Cardiac fibroblast (primary cell): ENCODE results near the gene FAM240B.

ENCODE experiments used
- DNase-seq, 2 donors: peaks; one replicate each; pipeline versions ENCODE4 v3.0.0 to v3.0.0-alpha.2; 2010; ENCODE audit warnings: low read depth in 2 of 2
- H3K4me3 ChIP-seq, 2 donors: replicated peaks in 1 of 2; 1 replicate in 1 of 2; 2 replicates in 1 of 2; pipeline ENCODE4 v1.5.1; 2011; ENCODE audit warnings: low read depth in 2 of 2, low read length in 2 of 2, mild to moderate bottlenecking in 2 of 2, moderate library complexity in 1 of 2
- CTCF ChIP-seq: IDR thresholded peaks from one replicate; pipeline ENCODE4 v1.5.1; 2011; ENCODE audit warnings: low read depth, mild to moderate bottlenecking, low read length, inconsistent platforms

Gene FAM240B

GRCh38 chr9:38747067-38747466 lies 27.1 kb upstream of the FAM240B start:
- no peak overlapping the region for H3K4me3 ChIP-seq
- TF ChIP-seq CTCF = no peak
- no peak for DNase-seq

- DNase-seq = no peak
Observed at GRCh38 chr9:38746303-38746702, 26.4 kb upstream of the FAM240B start.

GRCh38 chr9:38744484-38744883 lies 24.6 kb upstream of the FAM240B start:
- no peak for DNase-seq
- H3K4me3 ChIP-seq = no peak overlapping the region
- no peak for TF ChIP-seq CTCF

More at GRCh38 chr9:38746303-38746702, 26.4 kb upstream of the FAM240B start:
- H3K4me3 ChIP-seq = no peak overlapping the region
- no peak for TF ChIP-seq CTCF

- no peak for DNase-seq
- TF ChIP-seq CTCF = no peak
Observed at GRCh38 chr9:38737246-38737645, 17.3 kb upstream of the FAM240B start.

GRCh38 chr9:38734831-38735230 lies 14.9 kb upstream of the FAM240B start:
- DNase-seq = no peak
- no peak for TF ChIP-seq CTCF
- H3K4me3 ChIP-seq = no peak overlapping the region

More at GRCh38 chr9:38737246-38737645, 17.3 kb upstream of the FAM240B start:
- H3K4me3 ChIP-seq = no peak overlapping the region

- H3K4me3 ChIP-seq = no peak overlapping the region
- no peak for DNase-seq
- TF ChIP-seq CTCF = no peak
Observed at GRCh38 chr9:38733503-38733902, 13.6 kb upstream of the FAM240B start.

- DNase-seq = no peak
- no peak for TF ChIP-seq CTCF
- no peak overlapping the region for H3K4me3 ChIP-seq
Observed at GRCh38 chr9:38732885-38733284, 13.0 kb upstream of the FAM240B start.
